ENCODE measurements around the gene MYO1E.

Gene MYO1E

GRCh38 chr15:59313641-59314332 lies 58.9 kb downstream of the MYO1E start:
- DNase-seq, result peak; percentile 30

DNA sequence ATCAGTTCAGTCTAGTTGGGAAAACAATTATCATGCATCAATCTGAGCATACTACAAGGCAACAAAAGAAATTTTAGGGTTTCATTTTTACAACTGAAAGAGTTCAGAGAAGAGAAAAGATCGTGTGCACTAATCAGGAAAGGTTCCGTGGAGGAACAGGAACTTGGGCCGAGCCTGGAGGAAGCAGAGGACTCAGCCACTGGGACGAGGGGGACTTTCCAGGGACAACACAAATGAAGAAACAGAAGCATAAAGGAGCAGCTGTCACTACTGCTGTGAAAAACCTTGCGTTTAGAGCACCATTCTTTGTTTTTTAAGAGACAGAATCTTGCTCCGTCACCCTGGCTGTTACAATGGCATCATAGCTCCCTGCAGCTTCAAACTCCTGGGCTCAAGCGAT lies 60.5 kb downstream of the MYO1E start:
- DNase-seq, result no peak

DNA sequence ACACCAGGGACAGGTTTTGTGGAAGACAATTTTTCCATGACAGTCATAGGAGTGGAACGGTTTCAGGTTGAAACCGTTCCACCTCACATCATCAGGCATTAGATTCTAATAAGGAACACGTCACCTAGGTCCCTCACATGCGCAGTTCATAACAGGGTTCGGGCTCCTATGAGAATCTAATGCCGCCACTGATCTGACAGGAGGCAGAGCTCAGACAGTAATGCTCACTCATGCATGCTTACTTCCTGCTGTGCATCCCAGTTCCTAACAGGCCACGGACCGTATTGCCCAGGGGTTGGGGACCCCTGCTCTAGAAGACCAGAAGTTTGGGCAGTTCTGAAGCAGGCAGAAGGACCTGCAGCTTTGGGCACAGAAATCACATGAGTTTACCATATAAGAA lies 61.5 kb downstream of the MYO1E start:
- no peak for DNase-seq

GRCh38 chr15:59309405-59309804 lies 63.3 kb downstream of the MYO1E start:
- DNase-seq, result no peak

GRCh38 chr15:59307165-59307537 lies 65.5 kb downstream of the MYO1E start:
- DNase-seq, result no peak

DNA sequence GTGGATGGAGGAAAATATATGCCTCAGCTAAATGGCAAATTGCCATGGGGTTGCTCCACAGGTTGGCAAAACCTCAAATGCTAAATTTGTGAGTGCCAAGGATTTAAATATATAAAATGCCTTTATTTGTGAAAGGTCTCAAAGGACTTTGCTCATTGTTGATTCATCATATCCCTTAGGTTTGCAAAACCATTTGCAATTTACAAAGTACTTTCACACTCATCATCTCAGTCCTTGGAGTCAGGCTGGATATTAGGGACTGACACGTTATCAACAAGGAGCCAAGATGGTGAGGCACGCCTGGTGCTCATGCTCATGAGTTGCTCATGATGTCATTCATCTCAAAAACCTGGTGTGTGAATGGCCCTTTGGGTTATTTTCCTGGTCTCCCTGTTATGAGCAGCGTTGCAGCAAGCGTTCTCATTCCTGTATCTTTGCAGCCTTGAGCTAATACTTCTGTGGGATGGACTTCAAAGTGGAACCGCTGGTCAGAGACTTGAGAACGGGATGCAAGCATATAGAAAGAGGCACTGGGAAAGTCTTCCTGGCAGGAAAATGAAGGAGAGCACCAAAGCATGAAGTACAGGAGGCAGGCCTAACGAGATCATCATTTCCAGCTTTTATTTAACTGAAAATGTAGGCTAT lies 66.0 kb downstream of the MYO1E start:
- DNase-seq, result peak; percentile 89

DNA sequence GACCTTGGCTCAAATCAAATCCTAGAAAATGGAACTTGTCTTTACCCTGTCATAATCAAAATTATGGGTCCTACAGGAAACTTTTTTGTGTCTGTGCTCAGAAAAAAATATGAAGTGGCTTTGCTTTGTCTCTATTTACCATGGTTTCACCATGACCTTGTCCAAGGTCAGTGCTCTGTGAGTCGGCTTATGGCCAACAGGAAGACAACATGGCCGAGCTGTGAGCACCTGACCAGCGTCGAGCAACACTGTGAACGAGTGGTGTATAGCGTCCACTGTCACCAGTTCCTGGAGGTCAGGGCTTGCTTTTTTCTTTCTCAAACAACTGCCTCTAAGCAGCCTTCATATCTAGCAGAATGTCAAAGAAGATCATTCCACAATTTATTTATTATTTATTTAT lies 67.9 kb downstream of the MYO1E start:
- no peak for DNase-seq

DNA sequence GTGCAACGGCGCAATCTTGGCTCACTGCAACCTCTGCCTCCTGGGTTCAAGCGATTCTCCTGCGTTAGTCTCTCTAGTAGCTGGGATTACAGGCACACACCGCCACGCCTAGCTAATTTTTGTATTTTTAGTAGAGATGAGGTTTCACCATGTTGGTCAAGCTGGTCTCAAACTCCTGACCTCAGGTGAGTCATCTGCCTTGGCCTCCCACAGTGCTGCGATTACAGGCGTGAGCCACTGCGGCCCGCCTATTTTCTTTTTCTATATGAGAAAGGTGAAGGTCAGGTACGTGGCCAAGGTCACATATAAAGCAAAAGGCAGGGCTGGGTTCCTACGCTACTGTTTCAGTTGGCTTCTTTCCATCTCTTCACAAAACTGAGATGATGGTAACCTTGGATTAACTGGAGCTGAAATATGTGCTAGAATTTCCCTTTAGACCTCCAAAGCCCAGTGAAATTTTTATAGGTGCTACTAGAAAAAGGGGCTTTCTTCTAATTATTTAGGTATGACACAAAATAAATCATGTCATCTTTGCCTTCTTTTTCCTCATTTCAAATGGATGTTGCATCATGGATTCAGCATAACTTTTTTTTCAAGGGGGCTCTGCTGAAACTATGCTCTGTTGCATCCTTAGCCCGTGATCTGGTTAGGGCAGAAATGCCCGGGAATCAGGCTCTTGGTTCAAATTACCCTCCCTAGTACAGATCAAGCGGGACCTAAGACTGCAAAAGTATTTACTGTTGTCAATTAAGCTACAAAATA lies 68.5 kb downstream of the MYO1E start:
- no peak for DNase-seq

- no peak for DNase-seq
Observed at GRCh38 chr15:59303633-59304032, 69.0 kb downstream of the MYO1E start.

DNA sequence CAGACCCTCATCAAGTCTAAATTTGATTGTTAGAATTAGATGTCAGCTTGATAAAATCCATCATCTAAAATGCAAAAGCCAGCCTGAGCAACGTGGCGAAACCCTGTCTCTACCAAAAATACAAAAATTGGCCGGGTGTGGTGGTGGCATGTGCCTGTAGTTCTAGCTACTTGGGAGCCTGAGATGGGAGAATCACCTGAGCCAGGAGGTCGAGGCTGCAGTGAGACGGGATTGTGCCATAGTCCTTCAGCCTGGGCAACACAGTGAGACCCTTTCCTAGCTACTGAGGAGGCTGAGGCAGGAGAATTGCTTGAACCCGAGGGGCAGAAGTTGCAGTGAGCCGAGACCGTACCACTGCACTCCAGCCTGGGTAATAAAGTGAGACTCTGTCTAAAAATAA lies 69.5 kb downstream of the MYO1E start:
- no peak for DNase-seq

- DNase-seq, result no peak
Observed at GRCh38 chr15:59301527-59301926, 71.1 kb downstream of the MYO1E start.

DNA sequence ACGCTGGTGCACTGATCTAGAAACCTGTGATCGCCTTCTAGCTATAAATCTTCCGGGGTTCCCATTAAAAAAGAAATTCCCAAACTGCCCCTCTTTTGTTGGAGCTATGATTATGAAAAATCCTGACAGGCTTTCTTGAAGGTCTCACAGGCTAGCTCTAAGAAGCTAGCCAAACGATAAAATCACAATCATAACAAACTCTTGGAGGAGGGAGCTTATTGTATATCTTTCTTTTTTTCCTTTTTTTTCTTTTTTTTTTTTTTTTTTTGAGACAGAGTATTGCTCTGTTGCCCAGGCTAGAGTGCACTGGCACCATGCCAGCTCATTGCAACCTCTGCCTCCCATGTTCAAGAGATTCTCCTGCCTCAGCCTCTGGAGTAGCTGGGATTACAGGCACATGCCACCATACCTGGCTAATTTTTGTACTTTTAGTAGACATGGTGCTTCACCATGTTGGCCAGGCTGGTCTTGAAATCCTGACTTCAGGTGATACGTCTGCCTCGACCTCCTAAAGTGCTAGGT lies 72.0 kb downstream of the MYO1E start:
- DNase-seq, result peak; percentile 28

GRCh38 chr15:59299929-59300617 lies 72.6 kb downstream of the MYO1E start:
- peak; percentile 92 for DNase-seq

DNA sequence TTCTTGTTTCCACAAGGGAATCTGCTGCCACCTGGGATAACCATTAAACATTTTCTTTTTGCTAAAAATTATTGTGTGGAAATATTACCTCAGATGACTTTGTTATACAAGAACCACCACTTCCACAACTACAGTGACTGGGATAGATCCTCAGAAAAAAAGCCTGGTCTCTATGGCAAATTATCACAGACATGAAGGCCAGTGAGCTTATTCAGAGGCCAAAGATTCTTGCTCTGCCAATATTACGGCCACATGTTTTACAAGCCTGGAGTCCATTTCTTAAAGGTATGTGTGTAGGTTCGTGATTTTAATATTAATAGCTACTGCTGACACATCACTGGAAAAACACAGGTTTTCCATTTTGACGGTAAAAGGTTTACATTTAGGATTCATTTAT lies 73.8 kb downstream of the MYO1E start:
- DNase-seq, result no peak

DNA sequence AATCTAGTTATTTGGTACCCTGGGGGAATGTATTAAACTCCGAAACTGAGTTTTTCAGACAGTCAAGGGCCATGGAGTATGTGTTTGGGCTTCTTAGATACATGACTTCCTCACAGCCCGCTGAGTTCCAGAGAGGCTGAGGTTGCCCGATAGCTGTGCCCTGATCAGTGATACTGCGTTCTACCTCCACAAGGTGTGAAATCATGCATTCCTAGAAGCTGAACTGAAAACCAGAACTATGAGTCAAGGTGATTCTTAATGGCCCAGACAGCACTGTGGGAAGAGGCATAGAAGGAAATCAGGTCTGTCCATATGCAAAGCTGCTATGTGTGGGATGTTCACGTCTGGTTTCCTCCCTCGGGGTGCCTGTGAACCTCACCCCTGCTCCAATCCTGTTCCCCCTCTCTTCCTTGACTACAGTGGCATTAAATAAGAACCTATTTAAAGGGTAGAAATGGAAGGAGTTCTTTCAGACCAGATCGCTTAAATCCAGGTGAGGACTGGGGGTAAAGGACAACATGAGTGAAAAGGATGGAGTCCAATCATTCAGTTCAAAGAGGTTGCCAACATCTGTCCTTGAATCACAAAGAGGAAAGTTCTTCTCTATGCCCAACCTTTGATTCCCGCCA lies 74.3 kb downstream of the MYO1E start:
- no peak for DNase-seq

GRCh38 chr15:59296181-59296617 lies 76.5 kb downstream of the MYO1E start:
- DNase-seq, result peak; percentile 94

DNA sequence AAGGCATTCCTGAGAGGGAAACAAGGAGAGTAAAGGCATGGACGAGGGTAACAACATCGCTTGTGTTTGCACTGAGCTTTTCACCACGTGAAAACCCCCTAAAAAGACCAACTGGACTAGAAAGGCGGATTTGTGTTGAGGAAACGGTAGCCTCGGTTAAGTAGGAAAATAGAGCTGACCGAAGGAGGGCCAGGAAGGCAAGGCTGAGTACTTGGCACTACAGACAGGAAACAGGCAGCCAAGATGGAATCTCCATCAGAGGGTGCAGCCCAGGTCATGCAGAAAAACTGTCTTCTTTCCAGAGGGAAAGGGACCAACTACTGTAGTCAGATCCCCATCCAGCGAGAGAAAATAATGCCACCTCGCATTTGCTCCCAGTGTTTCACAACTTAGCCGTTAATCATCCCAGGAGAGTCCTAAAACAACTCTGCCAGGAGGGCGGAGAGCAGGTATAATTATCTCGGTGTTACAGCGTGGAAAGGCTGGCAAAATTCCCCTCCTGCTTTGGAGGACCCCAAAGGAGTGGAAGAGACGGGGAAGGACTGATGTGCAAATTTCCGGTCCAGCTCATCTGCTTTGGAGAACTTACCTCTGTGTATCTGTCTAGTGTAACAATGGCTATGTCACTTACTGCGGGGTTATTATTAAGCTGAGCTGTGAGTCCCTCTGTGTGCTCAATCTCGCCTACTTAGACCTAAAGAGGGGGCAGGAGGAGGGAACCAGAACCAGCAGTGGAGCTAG lies 77.2 kb downstream of the MYO1E start:
- no peak for DNase-seq

GRCh38 chr15:59294574-59295260 lies 78.0 kb downstream of the MYO1E start:
- peak; percentile 96 for DNase-seq

DNA sequence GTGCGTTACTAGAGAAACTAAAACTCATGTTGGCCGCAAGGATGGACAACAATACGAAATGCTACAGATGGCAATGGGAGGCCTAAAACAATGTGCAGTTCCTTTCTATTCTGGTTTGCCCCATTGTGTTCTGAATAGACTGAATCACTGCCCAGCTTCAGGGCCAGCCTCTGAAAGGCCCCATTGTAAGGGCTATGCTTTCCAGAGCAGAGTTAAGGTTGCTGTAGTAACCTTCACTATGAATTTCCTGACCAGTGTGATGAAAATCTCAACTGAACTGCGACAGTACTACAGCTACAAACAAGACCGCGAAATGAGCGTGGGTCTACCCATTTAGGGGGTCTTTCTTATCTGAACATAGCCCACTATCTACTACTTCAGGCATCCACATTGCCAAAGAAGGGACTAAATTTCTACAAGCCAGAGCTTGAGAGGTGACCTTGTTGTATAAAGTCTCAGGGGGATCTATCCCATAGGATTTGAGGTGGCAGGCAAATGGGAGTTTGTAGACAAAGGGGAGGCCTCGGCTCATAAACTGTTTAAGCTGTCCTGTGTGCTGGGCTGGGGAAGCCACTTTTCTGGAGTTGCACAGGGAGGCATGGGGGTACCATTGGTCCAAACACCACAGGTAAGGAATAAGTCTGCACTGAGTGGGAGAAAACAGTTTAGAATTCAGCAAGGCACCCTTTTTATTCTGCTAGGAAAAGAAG lies 80.1 kb downstream of the MYO1E start:
- peak; percentile 27 for DNase-seq

DNA sequence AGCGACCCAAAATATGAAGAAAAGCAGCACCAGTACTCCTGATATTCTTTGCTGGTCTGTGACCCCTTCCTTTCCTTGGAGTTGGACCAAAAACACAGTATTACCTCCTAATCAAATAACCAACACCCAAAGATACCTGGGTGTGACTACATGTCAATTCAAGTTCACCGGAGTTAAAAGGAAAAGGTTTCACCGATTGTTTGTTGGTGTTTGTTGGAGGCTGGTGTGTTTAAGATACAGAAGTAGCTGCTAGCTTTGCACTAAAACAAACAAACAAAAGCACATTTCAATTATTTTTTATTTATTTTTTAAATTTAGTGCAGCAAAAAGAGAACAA lies 81.5 kb downstream of the MYO1E start:
- no peak for DNase-seq
